Osteoblast (primary cell): ENCODE results near the gene FPR3. TPM values are rescaled to one million over a fixed set of nuclear protein-coding genes. Genes with fewer than 3 reads are reported as not detected.

Experiments used
- DNase-seq: peaks from one replicate; pipeline ENCODE4 v3.0.0; 2011; ENCODE audit warnings: low spot score, mixed read lengths; ENCODE audit not compliant: insufficient read length; ENCODE audit errors: missing footprints
- H2AFZ ChIP-seq: 2 replicates; pipeline ENCODE4 v1.6.0; 2011; ENCODE audit warnings: mild to moderate bottlenecking, low read length
- H3K27ac ChIP-seq: 2 replicates; pipeline ENCODE4 v1.5.1; 2011; ENCODE audit warnings: mild to moderate bottlenecking, low read depth, low read length, moderate library complexity
- H3K27me3 ChIP-seq: 2 replicates; pipeline ENCODE4 v1.6.0; 2012; ENCODE audit warnings: mild to moderate bottlenecking, control low read depth, inconsistent platforms, low read length, moderate library complexity; ENCODE audit not compliant: insufficient read depth
- H3K36me3 ChIP-seq: 2 replicates; pipeline ENCODE4 v1.5.1; 2011; ENCODE audit warnings: mild to moderate bottlenecking, low read length, control low read depth, moderate library complexity; ENCODE audit not compliant: insufficient read depth
- H3K4me1 ChIP-seq: 2 replicates; pipeline ENCODE4 v1.5.1; 2011; ENCODE audit warnings: mild to moderate bottlenecking, low read length, control low read depth, moderate library complexity; ENCODE audit not compliant: insufficient read depth
- H3K4me2 ChIP-seq: 2 replicates; pipeline ENCODE4 v1.6.0; 2011; ENCODE audit warnings: mild to moderate bottlenecking, low read length; ENCODE audit not compliant: insufficient read depth
- H3K4me3 ChIP-seq: fragments of 200-600 bp; sonication (generic); 3 replicates; pipeline ENCODE4 v1.5.1; 2012; ENCODE audit warnings: mild to moderate bottlenecking, low read length, inconsistent platforms; ENCODE audit not compliant: insufficient read depth
- H3K79me2 ChIP-seq: 2 replicates; pipeline ENCODE4 v1.6.0; 2012; ENCODE audit warnings: mild to moderate bottlenecking, low read length, control low read depth, inconsistent platforms; ENCODE audit not compliant: insufficient read depth
- H3K9me3 ChIP-seq: 2 replicates; pipeline ENCODE4 v1.5.1; 2011; ENCODE audit warnings: low read depth, low read length, control low read depth
- H4K20me1 ChIP-seq: 2 replicates; pipeline ENCODE4 v1.6.0; 2012; ENCODE audit warnings: mild to moderate bottlenecking, low read length, control low read depth; ENCODE audit not compliant: insufficient read depth
- total RNA-seq: library from RNA; depleted of rRNA; stranded (reverse); fragments of >200 nt; gene quantifications from 2 replicates; pipeline ENCODE4 v1.2.3, GENCODE V29; 2012
- TF ChIP-seq, protein P1 (sequence below): IDR thresholded peaks from 2 replicates; pipeline ENCODE4 v1.5.1; 2011; ENCODE audit warnings: mild to moderate bottlenecking, low read depth, low read length, moderate library complexity; ENCODE audit errors: extremely low read depth

Gene FPR3
- total RNA-seq, 1 donor: 1.1 TPM

DNA sequence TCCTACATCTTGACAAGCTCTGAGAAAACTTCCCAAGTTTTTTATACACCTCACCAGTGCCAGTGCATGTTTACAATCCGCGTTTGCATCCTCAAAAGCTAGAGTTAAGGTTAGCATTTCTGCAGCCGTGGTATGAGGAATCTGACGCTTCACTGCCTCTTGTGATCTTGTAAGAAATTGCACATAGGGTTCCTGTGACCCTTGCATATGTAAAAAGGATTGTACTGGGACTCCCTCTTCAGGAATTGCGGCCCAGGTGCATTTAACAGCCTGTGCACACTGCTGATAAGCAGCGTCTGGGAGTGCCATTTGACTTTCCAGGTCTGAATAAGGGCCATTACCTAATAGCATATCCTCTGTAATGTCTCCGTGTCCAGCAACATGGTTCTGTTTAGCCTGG lies 15.3 kb downstream of the FPR3 start:
- H3K4me3 ChIP-seq: no peak overlapping the region
- no peaks in the 10 kb centered on the region for H3K9me3 ChIP-seq
- H3K4me2 ChIP-seq: no peak overlapping the region
- no peak for DNase-seq
- no peak overlapping the region for H3K27ac ChIP-seq
- no peaks in the 10 kb centered on the region for H3K79me2 ChIP-seq
- no peaks in the 10 kb centered on the region for H3K27me3 ChIP-seq
- no peak overlapping the region for H2AFZ ChIP-seq
- H3K4me1 ChIP-seq: peaks cover 7% of the 10 kb centered on the region
- no peaks in the 10 kb centered on the region for H4K20me1 ChIP-seq
- H3K36me3 ChIP-seq: no peaks in the 10 kb centered on the region
- TF ChIP-seq, protein P1, sequence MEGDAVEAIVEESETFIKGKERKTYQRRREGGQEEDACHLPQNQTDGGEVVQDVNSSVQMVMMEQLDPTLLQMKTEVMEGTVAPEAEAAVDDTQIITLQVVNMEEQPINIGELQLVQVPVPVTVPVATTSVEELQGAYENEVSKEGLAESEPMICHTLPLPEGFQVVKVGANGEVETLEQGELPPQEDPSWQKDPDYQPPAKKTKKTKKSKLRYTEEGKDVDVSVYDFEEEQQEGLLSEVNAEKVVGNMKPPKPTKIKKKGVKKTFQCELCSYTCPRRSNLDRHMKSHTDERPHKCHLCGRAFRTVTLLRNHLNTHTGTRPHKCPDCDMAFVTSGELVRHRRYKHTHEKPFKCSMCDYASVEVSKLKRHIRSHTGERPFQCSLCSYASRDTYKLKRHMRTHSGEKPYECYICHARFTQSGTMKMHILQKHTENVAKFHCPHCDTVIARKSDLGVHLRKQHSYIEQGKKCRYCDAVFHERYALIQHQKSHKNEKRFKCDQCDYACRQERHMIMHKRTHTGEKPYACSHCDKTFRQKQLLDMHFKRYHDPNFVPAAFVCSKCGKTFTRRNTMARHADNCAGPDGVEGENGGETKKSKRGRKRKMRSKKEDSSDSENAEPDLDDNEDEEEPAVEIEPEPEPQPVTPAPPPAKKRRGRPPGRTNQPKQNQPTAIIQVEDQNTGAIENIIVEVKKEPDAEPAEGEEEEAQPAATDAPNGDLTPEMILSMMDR: peak; percentile 10

DNA sequence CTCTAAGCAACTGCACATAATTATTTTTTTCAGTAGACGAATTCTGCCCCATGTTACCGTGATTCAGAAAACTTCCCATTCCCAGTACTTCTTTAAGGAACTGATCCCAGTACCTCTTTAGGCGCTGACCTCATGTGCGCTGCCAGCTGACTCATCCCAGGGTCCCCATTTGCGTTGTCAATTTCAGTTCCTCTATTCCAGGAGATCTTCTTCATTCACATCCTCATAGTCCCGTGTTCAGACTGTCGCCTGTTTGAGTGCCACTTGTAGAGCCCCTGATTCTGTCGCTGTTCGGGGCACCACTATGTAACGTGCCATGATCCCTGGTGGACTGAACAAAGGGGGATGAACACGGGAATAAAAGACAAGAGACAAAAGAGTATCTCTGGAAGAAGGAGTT lies 16.4 kb downstream of the FPR3 start:
- Histone ChIP-seq H3K79me2 (no peaks in the 10 kb centered on the region), H3K9me3 (no peaks in the 10 kb centered on the region), H3K4me2 (no peak overlapping the region), H4K20me1 (no peaks in the 10 kb centered on the region), H3K27ac (no peak overlapping the region), H3K4me3 (no peak overlapping the region), H3K4me1 (peaks cover 7% of the 10 kb centered on the region), H3K36me3 (no peaks in the 10 kb centered on the region), H2AFZ (no peak overlapping the region), H3K27me3 (no peaks in the 10 kb centered on the region)
- TF ChIP-seq, protein P1: no peak
- no peak for DNase-seq

DNA sequence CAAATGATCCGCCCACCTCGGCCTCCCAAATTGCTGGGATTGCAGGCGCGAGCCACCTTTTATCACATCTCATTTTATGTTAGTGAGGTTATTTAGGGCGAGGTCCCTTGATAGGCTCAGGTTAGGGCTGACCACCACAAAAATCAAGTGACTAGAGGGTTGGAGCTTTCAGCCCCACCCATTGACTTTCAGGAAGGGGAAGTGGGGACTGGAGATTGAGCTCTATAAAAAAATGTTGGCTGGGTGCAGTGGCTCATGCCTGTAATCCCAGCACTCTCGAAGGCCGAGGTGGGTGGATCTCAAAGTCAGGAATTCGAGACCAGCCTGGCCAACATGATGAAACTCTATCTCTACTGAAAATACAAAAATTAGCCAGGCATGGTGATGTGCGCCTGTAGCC lies 20.1 kb downstream of the FPR3 start:
- TF ChIP-seq, protein P1: no peak
- no peaks in the 10 kb centered on the region for H3K27me3 ChIP-seq
- H3K4me3 ChIP-seq: no peak overlapping the region
- H3K36me3 ChIP-seq: no peaks in the 10 kb centered on the region
- no peak for DNase-seq
- no peak overlapping the region for H3K27ac ChIP-seq
- no peak overlapping the region for H3K4me2 ChIP-seq
- no peaks in the 10 kb centered on the region for H3K9me3 ChIP-seq
- H3K79me2 ChIP-seq: no peaks in the 10 kb centered on the region
- H3K4me1 ChIP-seq: no peaks in the 10 kb centered on the region
- H2AFZ ChIP-seq: no peak overlapping the region
- H4K20me1 ChIP-seq: no peaks in the 10 kb centered on the region

DNA sequence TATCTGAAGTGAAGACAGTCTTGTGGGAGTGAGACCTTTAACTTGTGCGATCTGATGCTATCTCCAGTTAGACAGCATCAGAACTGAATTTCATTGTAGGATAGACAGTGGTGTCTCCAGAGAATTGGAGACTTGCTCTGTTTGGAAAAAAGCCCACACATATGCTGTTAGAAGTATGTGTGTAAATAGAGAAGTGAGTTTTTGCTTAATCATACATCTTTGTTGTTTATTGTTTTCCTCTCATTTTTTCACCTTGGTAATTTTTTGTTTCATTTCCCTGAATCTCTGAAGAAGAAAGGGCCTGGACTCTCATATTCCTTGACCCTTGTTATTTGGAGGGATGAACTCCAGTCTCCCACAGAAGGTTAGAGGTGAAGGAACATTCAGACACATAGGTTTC lies 21.8 kb downstream of the FPR3 start:
- TF ChIP-seq, protein P1: no peak

More for the DNA sequence above, 21.8 kb downstream of the FPR3 start:
- H3K27ac ChIP-seq: no peak overlapping the region
- H2AFZ ChIP-seq: no peak overlapping the region
- no peaks in the 10 kb centered on the region for H4K20me1 ChIP-seq
- H3K4me3 ChIP-seq: no peak overlapping the region
- no peaks in the 10 kb centered on the region for H3K79me2 ChIP-seq
- no peaks in the 10 kb centered on the region for H3K27me3 ChIP-seq
- peaks cover under 1% of the 10 kb centered on the region for H3K4me1 ChIP-seq
- H3K4me2 ChIP-seq: no peak overlapping the region
- no peaks in the 10 kb centered on the region for H3K36me3 ChIP-seq
- no peaks in the 10 kb centered on the region for H3K9me3 ChIP-seq
- no peak for DNase-seq
